HG03457 (cell line): ENCODE data around the gene DSG2.

Experiments used
- ATAC-seq: cut with Tn5 transposase; IDR thresholded peaks from one replicate; pipeline ENCODE4 v1.9.1; 2021; ENCODE audit warnings: moderate number of reproducible peaks; ENCODE audit not compliant: unreplicated experiment

Gene DSG2

GRCh38 chr18:31551883-31552282 is 53.9 kb downstream of the DSG2 start:
- no peak for ATAC-seq

- no peak for ATAC-seq
Observed at GRCh38 chr18:31553800-31554199, 55.8 kb downstream of the DSG2 start.

GRCh38 chr18:31554776-31555175 is 56.8 kb downstream of the DSG2 start:
- ATAC-seq, result no peak

GRCh38 chr18:31555971-31556747 is 58.2 kb downstream of the DSG2 start:
- no peak for ATAC-seq

GRCh38 chr18:31557446-31557845 is 59.5 kb downstream of the DSG2 start:
- ATAC-seq, result no peak

GRCh38 chr18:31558567-31558966 is 60.6 kb downstream of the DSG2 start:
- no peak for ATAC-seq

GRCh38 chr18:31562726-31563125 is 64.7 kb downstream of the DSG2 start:
- no peak for ATAC-seq

GRCh38 chr18:31563778-31564177 is 65.8 kb downstream of the DSG2 start:
- no peak for ATAC-seq

- ATAC-seq, result no peak
Observed at GRCh38 chr18:31565345-31565744, 67.4 kb downstream of the DSG2 start.

- ATAC-seq, result no peak
Observed at GRCh38 chr18:31565782-31566512, 68.0 kb downstream of the DSG2 start.

GRCh38 chr18:31566576-31567306 is 68.8 kb downstream of the DSG2 start:
- ATAC-seq, result no peak

GRCh38 chr18:31572368-31572767 is 74.4 kb downstream of the DSG2 start:
- ATAC-seq, result no peak

- no peak for ATAC-seq
Observed at GRCh38 chr18:31573051-31573450, 75.1 kb downstream of the DSG2 start.

- ATAC-seq, result no peak
Observed at GRCh38 chr18:31574359-31574758, 76.4 kb downstream of the DSG2 start.

- ATAC-seq, result no peak
Observed at GRCh38 chr18:31575515-31576257, 77.7 kb downstream of the DSG2 start.

GRCh38 chr18:31576670-31577069 is 78.7 kb downstream of the DSG2 start:
- no peak for ATAC-seq

GRCh38 chr18:31577195-31577594 is 79.2 kb downstream of the DSG2 start:
- ATAC-seq, result no peak

GRCh38 chr18:31578126-31578525 is 80.1 kb downstream of the DSG2 start:
- ATAC-seq, result no peak

- no peak for ATAC-seq
Observed at GRCh38 chr18:31579375-31579774, 81.4 kb downstream of the DSG2 start.

- ATAC-seq, result no peak
Observed at GRCh38 chr18:31581498-31582197, 83.7 kb downstream of the DSG2 start.
